ENCODE data around the gene RPN2. TPM values are rescaled to one million over a fixed set of nuclear protein-coding genes. Genes with fewer than 3 reads are reported as not detected.

The RPN2 gene
- polyA plus RNA-seq, 1 donor from 2014 or later: 151 TPM

GRCh38 chr20:37259865-37260264 lies 80.7 kb downstream of the RPN2 start:
- Histone ChIP-seq H3K9me2 (ENCODE audit: insufficient read depth, low read length) (no peaks in the 10 kb centered on the region), H3F3A (ENCODE audit: insufficient read depth, low read length, poor library complexity, severe bottlenecking) (no peaks in the 10 kb centered on the region)
- TF ChIP-seq MXI1 (conservative IDR thresholded peaks at IDR 0.05; ENCODE audit: poor library complexity, severe bottlenecking) (no peak), EP300 (conservative IDR thresholded peaks at IDR 0.05; ENCODE audit: poor library complexity, severe bottlenecking) (no peak), CTCF (IDR thresholded peaks at IDR 0.05; ENCODE audit: poor library complexity, severe bottlenecking) (no peak), SMC3 (conservative IDR thresholded peaks at IDR 0.05; ENCODE audit: poor library complexity) (no peak), POLR2AphosphoS5 (IDR thresholded peaks at IDR 0.05) (no peak), RAD21 (conservative IDR thresholded peaks at IDR 0.05) (no peak), EZH2 (IDR thresholded peaks at IDR 0.05; ENCODE audit: borderline replicate concordance, insufficient read depth, low read length, poor library complexity, severe bottlenecking) (no peak), TAF1 (IDR thresholded peaks at IDR 0.05; ENCODE audit: low read depth) (no peak), REST (IDR thresholded peaks at IDR 0.05; ENCODE audit: borderline replicate concordance) (no peak)

GRCh38 chr20:37260923-37261322 lies 81.8 kb downstream of the RPN2 start:
- Histone ChIP-seq H4K20me1 (ENCODE audit: insufficient read depth) (no peaks in the 10 kb centered on the region), H3K79me2 (replicated peaks; ENCODE audit: insufficient read depth, low read length) (no peaks in the 10 kb centered on the region), H3F3A (ENCODE audit: insufficient read depth, low read length, poor library complexity, severe bottlenecking) (no peaks in the 10 kb centered on the region), H3K9ac (ENCODE audit: low read length) (no peak overlapping the region), H3K4me2 (ENCODE audit: low read length) (no peak overlapping the region), H3K9me3 (ENCODE audit: low read length) (no peaks in the 10 kb centered on the region), H3K9me2 (ENCODE audit: insufficient read depth, low read length) (no peaks in the 10 kb centered on the region), H3K36me3 (ENCODE audit: insufficient read depth, low read length) (no peaks in the 10 kb centered on the region), H3K27ac (ENCODE audit: low read length) (no peak overlapping the region), H3K4me3 (ENCODE audit: low read length) (no peak overlapping the region), H2AFZ (ENCODE audit: low read depth, low read length) (no peak overlapping the region), H3K27me3 (ENCODE audit: insufficient read depth, low read depth, low read length) (no peaks in the 10 kb centered on the region)
- TF ChIP-seq SMC3 (conservative IDR thresholded peaks at IDR 0.05; ENCODE audit: poor library complexity) (no peak), EP300 (conservative IDR thresholded peaks at IDR 0.05; ENCODE audit: poor library complexity, severe bottlenecking) (no peak), REST (IDR thresholded peaks at IDR 0.05; ENCODE audit: borderline replicate concordance) (no peak), EZH2 (IDR thresholded peaks at IDR 0.05; ENCODE audit: borderline replicate concordance, insufficient read depth, low read length, poor library complexity, severe bottlenecking) (no peak), MXI1 (conservative IDR thresholded peaks at IDR 0.05; ENCODE audit: poor library complexity, severe bottlenecking) (no peak)

More at GRCh38 chr20:37259865-37260264, 80.7 kb downstream of the RPN2 start:
- no peaks in the 10 kb centered on the region for H4K20me1 ChIP-seq (ENCODE audit: insufficient read depth)
- no peak overlapping the region for H2AFZ ChIP-seq (ENCODE audit: low read depth, low read length)
- H3K79me2 ChIP-seq (replicated peaks; ENCODE audit: insufficient read depth, low read length): no peaks in the 10 kb centered on the region
- H3K27me3 ChIP-seq (ENCODE audit: insufficient read depth, low read depth, low read length): no peaks in the 10 kb centered on the region
- no peaks in the 10 kb centered on the region for H3K36me3 ChIP-seq (ENCODE audit: insufficient read depth, low read length)
- H3K27ac ChIP-seq (ENCODE audit: low read length): no peak overlapping the region
- H3K9ac ChIP-seq (ENCODE audit: low read length): no peak overlapping the region
- H3K4me2 ChIP-seq (ENCODE audit: low read length): no peak overlapping the region
- H3K9me3 ChIP-seq (ENCODE audit: low read length): no peaks in the 10 kb centered on the region
- H3K4me3 ChIP-seq (ENCODE audit: low read length): no peak overlapping the region

Data from neural cell (in vitro differentiated cells).